Measurements from ENCODE around the gene MAN2B1.
A peak's percentile ranks its signal among the peaks of the same experiment; 100 is the strongest.
"Not testable (repeated sequence)": the region's sequence is repeated elsewhere in the genome, so short reads cannot be mapped to it uniquely, and the experiment has no call there.

Gene MAN2B1

DNA sequence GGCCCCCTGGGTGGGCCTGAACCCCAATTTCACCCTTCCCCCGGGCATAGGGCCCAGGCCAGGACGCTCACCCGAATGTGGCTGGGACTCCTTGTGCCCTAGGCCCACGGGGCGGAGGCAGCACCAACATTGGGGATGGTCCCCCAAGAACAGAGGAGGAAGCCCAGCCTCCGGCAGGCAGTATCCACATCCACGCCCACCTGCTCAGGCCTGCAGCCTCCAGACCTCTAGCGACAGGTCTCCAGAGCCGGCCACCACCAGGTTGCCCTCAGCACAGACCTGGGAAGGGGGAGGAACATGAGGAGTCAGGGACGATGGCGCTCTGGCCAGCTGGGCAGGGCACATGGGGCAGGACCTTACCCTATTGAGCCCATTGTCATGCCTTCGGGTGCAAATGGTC lies 22.5 kb upstream of the MAN2B1 start:
- no peak for DNase-seq (ENCODE audit: low spot score)

DNA sequence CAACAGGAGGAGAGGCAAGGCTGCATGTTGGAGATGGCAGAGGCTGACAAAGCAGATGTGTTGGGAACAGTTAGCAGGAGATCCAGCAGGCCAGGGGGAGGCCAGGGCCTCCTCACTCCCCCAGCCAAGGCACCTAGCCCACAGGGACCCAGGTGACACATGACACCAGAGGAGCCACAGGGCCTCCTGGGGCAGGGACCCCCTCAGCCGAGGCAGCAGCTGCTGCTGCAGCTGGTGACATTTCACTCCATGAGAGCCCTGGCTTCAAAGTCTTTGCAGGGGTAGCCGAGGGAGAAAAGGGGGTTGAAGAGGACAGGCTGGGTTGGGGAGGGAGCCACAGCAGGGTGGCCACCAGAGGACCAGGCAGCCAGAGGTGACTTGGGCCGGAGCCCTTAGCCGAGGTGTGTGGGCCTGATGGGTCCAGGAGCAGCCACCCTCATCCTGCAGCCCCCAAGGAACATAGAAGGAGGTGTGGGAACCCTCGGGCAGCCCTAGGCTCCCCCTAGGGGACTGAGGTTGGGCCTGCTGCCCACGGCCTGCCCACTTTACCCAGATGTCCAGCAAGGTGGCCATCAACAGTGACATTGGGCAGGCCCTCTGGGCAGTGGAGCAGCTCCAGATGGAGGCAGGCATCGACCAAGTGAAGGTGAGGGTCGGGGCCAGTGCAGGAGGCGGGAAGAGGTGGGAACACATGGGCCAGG lies 21.1 kb upstream of the MAN2B1 start, which contains the start of gene GNG14:
Gene GNG14, plus strand, starts transcription at position 503 of the 701 bp plus-strand sequence. Its CDS starts 51 bp downstream, at position 554.
- DNase-seq (ENCODE audit: low spot score): no peak

DNA sequence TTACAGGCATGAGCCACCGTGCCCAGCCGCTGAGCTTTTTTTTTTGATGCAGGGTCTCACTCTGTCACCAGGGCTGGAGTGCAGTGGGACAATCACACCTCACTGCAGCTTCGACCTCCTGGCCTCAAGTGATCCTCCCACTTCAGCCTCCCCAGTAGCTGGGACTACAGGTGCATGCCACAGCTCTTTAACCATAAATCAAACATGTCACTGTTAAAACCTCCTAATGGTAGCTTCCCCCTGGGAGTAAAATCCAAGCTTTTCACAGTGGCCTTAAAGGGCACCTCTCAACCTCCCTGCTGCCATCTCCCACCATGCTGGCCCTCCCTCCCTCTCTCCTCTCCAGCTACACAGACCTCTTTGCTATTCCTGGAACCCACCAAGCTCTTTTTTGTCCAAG lies 19.3 kb upstream of the MAN2B1 start:
- DNase-seq (ENCODE audit: low spot score): no peak

DNA sequence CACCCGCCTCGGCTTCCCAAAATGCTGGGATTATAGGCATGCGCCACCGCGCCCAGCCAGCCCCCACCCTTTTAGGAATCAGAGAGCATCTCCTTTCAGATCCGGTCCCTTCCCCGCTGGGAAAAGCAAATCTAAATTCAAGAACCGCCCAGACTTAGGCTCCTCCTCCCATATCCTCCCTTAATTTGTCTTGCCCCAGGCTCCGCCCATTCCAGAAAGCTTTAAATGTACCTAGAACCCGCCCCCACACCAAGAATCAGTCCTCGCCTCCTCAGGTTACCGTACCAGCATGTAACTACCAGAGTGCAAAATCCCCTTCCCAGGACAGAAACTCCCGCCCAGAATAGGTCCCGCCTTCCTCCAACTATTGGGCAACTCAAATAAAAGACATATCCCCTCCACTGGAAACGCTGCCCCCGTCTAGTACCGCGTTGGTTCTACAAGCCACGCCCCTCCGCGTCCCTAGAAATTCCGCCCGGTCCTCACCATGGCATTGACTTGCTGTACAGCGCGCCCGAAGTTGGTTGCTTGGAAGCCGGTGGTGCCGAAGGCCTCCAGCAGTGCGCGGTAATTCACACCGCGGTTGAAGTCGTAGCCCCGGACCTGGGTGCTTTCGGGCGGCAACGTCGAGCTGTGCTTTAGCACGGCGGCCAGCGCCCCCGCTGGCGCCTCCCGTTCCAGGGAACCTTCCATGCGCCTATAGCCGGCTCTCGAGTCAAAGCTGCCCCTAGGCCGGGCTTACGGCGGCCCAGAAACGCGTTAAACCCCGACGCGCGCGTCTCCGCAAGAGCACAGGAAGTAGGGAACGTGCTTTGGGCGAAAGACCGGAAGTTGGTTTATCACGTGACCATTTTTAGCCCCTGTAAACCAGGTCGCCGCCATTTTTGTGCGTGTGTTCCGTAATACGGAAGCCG lies 14.8 kb upstream of the MAN2B1 start, which contains the start of gene DHPS:
Gene DHPS, minus strand, starts transcription at position 807 of the 914 bp plus-strand sequence. Its CDS starts 114 bp downstream, at position 693.
- peak; percentile 95 for DNase-seq (ENCODE audit: low spot score)

DNA sequence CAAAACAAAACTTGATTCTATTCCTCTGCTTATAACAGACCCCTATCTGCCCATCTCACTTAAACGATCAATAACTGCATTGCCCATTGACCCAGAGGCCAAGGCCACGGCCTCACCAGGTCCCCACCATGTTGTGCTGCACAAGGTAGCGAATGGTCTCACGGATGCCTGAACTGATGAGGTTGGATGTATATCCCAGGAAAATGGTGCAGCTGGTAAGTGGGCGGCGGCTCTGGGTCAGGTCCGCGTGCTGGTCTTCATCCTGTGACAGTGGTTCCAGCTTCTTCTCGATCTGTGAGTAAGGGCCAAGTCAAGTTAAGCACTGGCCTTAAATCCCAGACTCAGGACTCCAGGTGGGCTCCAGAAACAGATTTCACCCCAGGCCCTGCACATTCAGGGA lies 13.5 kb upstream of the MAN2B1 start:
- DNase-seq (ENCODE audit: low spot score): no peak

DNA sequence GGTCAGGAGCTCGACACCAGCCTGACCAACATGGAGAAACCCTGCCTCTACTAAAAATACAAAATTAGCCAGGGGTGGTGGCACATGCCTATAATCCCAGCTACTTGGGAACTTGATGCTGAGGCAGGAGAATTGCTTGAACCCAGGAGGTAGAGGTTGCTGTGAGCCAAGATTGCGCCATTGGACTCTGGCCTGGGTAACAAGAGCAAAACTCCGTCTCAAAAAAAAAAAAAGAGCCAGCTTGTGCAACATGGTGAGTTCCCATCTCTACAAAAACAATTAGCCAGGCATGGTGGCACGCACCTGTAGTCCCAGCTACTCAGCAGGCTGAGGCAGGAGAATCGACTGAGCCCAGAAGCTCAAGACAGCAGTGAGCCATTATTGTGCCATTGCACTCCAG lies 11.5 kb upstream of the MAN2B1 start:
- not testable (repeated sequence) for DNase-seq (ENCODE audit: low spot score)

DNA sequence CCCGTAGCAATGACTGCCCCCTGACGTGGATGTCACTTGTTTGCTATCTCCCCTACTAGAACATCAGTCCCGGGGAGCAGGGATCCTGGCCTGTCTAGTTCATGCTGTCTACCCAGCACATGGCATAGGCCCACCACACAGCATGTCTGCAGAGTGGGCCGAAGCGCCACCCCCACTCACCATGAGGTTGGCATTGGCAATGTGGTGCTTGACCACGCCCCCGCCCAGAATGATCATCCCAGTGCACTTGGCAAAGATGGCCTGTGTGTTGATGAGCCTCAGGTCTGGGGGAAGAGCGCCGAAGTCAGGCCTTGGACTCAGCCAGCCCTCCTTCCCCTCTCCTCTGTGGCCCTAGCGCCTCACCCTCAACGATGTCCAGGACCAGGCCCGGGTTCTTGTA lies 10.4 kb upstream of the MAN2B1 start:
- DNase-seq (ENCODE audit: low spot score): no peak

DNA sequence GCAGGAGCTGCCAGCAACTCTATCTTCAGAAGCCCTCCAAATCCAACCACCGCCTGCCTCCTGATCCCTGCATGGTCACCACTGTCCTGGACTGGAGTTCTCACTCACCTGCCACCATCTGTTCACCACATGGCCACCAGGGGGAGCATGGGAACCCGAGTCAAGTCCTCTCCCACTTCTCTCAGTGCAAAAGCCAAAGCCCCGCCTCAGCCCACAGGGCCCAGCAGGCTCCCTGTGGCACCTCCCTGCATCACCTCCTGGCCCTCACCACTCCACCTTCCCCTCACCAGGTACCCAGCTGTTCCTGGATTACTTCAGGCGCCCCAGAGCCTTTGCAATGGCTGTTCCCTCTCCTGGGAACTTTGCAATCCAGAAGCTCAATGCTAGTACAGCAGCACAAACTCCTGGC lies 9.8 kb upstream of the MAN2B1 start:
- peak; percentile 77 for DNase-seq (ENCODE audit: low spot score)

DNA sequence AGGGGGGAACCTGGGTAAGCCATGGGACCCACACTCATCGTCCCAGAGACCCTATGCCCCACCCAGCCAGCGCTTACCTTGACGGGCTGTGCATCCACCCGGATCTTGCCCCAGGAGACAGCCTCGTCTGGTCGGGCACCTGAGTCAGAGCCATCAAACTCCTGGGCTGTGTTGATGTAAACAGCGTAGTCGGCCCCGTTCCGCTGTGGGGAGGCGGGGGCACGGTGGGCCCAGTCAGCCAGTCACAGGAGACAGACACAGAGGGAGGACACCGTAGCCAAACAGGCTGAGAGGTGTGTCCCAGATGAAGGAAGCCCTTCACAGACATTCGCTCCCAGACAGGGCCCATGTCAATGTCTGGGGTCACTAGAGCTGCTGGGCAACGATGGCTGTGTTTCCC lies 9.4 kb upstream of the MAN2B1 start:
- DNase-seq (ENCODE audit: low spot score): no peak

DNA sequence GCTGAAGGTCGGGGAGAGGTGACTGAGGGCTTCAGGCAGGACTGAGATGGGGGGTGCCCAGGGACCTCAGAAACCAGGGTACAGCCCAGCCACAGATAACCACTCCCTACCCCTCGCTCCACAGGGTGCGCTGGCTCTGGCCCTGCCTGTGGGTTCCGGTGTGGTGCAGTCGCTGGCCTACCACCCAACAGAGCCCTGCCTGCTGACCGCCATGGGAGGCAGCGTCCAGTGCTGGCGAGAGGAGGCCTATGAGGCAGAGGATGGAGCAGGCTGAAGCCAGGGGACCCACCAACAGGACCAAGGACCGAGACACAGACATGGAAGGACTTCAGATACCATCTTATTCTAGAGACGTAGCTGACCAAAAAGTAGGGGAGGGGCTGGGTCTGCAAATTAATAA lies 8.9 kb upstream of the MAN2B1 start:
- no peak for DNase-seq (ENCODE audit: low spot score)

DNA sequence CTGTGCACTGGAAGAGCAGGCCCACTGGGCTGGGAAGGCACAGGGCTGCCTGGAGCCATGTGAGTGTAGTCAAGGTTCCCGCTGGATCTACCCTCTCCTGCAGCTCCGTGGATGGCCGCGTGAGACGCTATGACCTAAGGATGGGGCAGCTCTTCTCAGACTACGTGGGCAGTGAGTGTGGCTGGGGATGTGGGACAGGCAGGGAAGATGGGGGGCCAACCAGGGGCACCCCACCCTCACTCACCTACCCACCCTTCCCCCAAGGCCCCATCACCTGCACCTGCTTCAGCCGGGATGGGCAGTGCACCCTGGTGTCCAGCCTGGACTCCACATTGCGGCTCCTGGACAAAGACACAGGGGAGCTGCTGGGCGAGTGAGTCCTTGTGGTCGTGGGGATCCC lies 6.2 kb upstream of the MAN2B1 start:
- DNase-seq (ENCODE audit: low spot score): no peak

DNA sequence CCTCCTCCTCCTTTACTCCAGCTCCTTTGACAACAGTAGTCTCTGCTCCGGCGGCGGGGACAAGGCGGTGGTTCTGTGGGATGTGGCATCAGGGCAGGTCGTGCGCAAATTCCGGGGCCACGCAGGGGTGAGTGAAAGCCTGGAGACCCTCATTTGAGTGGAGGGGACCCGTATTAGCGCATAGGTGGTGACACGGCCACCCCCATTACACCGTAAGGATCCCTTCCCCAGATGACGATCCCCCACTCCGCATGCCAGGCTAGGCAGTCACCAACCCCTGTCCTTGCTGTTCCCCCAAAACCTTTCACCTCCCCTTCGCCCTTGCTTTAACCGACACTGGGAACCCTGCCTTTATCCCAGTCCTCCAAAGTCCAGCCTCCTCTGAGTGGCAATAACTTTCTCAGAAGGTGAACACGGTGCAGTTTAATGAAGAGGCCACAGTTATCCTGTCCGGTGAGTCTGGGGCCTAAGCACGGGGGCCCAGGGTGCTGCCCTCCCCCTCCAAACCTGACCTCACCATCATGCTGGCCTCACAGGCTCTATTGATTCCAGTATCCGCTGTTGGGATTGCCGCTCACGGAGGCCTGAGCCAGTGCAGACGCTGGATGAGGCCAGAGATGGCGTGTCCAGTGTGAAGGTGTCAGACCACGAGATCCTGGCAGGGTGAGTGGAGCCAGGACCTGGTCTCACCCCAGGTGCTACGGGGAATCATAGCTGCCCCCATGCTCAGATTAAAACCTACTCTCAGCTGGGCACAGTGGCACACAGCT lies 3.8 kb upstream of the MAN2B1 start:
- no peak for DNase-seq (ENCODE audit: low spot score)

DNA sequence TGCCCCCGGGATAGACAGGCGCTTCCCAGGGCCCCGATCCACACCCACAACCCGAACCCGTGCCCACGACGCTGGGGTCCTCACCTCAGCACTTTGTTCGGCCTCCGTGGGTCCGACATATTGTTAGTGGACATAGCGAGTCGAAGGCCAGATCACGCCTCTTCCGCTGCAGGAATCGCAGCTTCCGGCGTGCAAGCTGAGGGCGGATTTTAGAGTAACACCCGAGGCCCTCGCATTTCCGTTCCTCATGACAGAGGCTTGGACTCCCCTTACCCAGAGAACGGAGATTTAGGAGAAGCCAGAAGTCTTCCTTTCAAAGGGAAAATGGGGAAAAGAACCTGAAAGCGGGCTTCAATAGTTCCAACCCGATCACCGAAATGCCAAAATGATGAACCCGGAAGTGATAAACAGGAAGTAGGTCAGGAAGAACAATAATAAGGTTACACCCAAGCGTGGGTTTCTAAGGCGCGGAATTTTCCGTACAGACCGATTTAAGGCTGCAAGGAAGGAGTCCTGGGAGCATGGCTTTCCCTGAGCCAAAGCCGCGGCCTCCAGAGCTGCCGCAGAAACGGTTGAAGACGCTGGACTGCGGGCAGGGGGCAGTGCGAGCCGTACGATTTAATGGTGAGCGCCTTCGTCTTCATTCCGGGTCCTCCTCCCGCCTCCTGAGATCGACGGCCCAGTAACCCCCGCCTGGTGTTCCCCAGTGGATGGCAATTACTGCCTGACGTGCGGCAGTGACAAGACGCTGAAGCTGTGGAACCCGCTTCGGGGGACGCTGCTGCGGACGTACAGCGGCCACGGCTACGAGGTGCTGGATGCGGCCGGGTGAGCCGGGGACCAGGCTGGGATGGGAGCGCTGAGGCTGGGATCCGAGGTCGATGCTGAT lies 3.0 kb upstream of the MAN2B1 start:
- peak; percentile 66 for DNase-seq (ENCODE audit: low spot score)

DNA sequence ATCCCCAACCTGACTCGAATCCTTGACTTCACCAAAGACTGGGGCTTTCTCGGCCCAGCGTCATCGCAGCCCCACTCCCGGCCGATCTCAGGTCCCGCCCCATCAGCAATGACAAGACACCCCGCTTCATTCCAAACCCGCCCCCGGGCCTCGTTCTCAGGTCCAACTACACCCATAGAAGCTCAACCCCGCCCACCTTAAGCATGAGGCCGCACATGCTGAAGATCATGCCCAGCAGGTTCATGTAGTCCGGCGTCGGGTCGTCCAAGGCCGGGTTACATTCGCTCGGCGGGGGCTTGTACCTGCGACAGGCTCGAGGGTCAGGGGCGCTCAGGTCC lies 2.4 kb upstream of the MAN2B1 start:
- peak; percentile 45 for DNase-seq (ENCODE audit: low spot score)

DNA sequence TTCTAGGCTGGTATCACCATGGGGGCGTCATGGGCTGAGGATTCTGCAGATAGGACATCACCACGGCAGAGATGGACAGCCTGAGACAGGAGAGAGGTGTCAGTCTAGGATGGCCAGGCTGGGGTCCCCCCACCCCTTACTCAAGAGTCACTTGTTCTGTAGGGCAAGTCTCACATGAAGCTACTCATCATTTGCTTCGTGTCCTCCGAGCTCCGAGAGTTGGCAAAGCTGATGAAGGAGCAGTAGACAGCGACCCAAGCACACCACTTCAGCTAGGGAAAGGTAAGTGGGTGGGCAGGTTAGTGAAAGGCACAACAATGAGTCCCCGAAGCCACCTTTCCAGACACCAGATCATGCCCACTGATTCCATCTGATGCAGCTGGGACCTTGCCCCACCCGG lies 1.8 kb upstream of the MAN2B1 start:
- DNase-seq (ENCODE audit: low spot score): no peak

DNA sequence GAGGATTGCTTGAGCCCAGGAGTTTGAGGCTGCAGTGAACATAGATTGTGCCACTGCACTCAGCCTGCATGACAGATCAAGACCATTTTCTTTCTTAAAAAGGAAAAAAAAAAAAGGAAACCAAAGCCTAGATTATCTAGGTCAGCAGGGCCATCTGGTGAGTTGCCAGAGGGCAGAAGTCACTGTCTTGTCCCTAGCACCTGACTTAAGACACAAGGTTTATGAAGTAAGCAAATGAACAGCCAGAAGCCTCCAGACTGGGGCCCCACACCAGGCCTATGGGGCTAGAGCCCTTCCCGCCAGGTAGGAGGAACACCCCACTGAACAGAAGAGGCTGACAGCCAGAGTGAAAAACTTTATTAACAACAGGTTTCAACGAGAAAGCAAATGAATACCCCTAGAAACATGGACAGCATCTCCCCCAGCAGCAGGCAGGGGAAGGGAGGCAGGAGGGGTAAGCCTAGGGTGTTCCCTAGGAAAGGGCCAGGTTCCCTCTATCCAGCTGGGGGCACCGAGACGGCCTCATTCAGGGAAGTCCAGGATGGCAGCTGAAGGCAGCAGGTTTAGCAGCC lies 1.3 kb upstream of the MAN2B1 start:
- DNase-seq (ENCODE audit: low spot score): no peak

DNA sequence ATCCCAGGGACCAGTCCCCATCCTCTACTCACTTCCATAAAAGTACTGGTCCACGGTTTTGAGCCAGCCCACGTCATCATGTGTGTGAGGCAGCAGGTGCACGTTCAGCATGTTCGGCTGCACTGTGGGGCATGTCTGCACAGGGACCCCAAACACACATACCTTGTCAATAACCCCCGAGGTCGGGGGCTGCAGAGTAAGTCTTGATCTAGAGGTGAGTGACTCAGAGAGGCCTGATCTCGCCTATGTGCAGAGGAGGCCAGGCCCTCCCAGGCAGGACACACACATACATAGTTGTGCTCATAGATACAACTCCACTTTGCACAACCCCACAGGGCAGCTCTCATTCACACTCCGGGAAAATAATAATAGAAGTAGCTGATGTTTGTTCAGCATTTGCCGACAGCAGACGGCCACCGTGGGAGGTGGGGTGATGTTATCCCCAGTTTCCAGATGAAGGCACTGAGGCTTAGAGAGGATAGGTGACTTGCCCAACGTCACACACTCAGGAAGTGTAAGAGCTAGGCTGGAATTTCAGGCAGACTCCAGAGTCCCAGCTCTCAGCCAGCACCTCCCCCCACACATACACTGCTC lies 774 bp downstream of the MAN2B1 start:
- DNase-seq (ENCODE audit: low spot score): no peak

DNA sequence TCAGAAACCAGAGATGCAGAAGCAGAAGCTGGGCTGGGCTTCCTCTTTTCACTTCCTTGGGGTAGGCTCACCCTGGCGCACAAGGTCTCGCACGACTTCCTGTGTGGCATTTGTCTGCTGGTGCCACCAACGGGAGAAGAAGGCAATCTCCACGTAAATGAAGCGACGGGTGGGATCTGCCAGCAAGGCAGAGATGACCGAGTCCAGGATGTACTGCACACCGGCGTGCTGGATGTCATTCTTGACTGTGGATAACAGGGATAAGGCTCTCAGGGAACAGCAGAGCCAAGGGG lies 1.3 kb downstream of the MAN2B1 start:
- DNase-seq (ENCODE audit: low spot score): peak; percentile 70

DNA sequence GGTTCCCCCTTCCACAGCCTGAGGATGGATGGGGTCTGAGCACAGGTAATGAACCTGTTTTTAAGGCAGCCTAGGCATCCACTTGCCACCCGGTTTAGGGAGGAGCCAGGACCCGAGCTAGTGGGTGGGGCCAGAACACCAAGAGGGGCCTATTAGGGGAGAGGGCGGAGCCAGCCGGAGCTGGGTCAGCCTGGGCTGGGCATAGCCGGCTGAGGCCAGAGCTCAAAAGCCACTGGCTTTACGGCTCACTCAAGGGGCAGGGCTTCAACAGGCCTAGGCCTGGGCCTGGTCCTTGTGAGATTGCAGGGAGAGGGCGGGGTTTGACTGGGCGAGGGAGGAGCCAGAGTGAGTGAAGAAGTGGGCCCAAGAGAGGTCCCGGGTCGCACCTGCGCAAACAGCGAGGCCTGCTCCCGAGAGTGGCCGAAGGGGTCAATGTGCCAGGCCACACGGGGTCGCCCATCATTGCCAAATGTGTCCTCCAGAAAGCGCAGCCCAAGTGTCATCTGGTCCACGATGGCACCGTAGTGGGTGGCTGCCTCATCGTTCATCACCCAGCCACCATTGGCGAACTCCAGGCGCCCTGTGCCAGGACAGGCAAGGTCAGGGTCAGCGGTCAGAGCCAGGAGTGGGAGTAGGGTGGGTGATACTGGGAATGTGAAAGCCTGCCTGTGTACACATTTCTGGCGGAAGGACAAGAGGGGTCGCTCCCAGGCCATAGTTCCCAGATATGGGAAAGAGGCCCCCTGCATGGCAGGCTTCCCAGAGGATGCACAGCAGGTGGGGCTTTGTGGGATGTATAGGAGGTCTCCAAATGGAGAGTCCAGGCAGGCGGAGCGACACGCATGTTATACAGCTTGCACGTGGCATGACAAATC lies 1.9 kb downstream of the MAN2B1 start:
- no peak for DNase-seq (ENCODE audit: low spot score)

DNA sequence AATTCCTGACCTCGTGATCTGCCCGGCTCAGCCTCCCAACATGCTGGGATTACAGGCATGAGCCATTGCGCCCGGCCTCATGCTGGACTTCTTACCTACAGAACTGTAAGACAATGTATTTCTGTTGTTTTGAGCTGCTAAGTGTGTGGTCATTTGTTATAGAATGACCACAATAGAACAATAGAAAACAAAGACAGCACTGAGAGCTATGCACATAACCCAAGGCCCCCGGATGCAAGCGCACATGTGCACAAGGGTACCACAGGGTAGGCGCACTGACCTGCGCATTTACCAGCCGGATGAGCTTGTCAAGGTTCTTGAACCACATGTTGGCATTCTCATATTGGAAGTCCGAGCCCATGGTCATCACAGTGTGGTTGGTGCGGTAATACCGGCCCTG lies 5.6 kb downstream of the MAN2B1 start:
- DNase-seq (ENCODE audit: low spot score): no peak

Measured in CD4-positive, alpha-beta T cell treated with Interleukin-6 at 100 ng/mL for 8 hours (primary cell).